ENCODE measurements around the gene PACSIN2.
"Not testable (repeated sequence)": the region's sequence is repeated elsewhere in the genome, so short reads cannot be mapped to it uniquely, and the experiment has no call there.

PACSIN2 gene

GRCh38 chr22:42926104-42926503 lies 88.8 kb downstream of the PACSIN2 start:
- DNase-seq (ENCODE audit: low spot score): no peak

- no peak for DNase-seq (ENCODE audit: low spot score)
Measured at GRCh38 chr22:42925598-42925997, 89.4 kb downstream of the PACSIN2 start.

GRCh38 chr22:42925031-42925430 lies 89.9 kb downstream of the PACSIN2 start:
- DNase-seq (ENCODE audit: low spot score): not testable (repeated sequence)

- DNase-seq (ENCODE audit: low spot score): no peak
Measured at GRCh38 chr22:42924436-42924835, 90.5 kb downstream of the PACSIN2 start.

GRCh38 chr22:42922374-42923191 lies 92.4 kb downstream of the PACSIN2 start:
- no peak for DNase-seq (ENCODE audit: low spot score)

GRCh38 chr22:42920101-42920820 lies 94.7 kb downstream of the PACSIN2 start:
- peak; percentile 67 for DNase-seq (ENCODE audit: low spot score)

GRCh38 chr22:42919199-42919598 lies 95.8 kb downstream of the PACSIN2 start:
- DNase-seq (ENCODE audit: low spot score): peak; percentile 43

GRCh38 chr22:42918500-42918899 lies 96.4 kb downstream of the PACSIN2 start:
- DNase-seq (ENCODE audit: low spot score): no peak

GRCh38 chr22:42917358-42917757 lies 97.6 kb downstream of the PACSIN2 start:
- not testable (repeated sequence) for DNase-seq (ENCODE audit: low spot score)

GRCh38 chr22:42915980-42916765 lies 98.8 kb downstream of the PACSIN2 start:
- no peak for DNase-seq (ENCODE audit: low spot score)

GRCh38 chr22:42914511-42915076 lies 100.4 kb downstream of the PACSIN2 start:
- no peak for DNase-seq (ENCODE audit: low spot score)

GRCh38 chr22:42913874-42914510 lies 101.0 kb downstream of the PACSIN2 start:
- no peak for DNase-seq (ENCODE audit: low spot score)

GRCh38 chr22:42912059-42912458 lies 102.9 kb downstream of the PACSIN2 start:
- DNase-seq (ENCODE audit: low spot score): no peak

GRCh38 chr22:42910221-42910942 lies 104.6 kb downstream of the PACSIN2 start:
- no peak for DNase-seq (ENCODE audit: low spot score)

GRCh38 chr22:42909363-42910058 lies 105.4 kb downstream of the PACSIN2 start:
- no peak for DNase-seq (ENCODE audit: low spot score)

- DNase-seq (ENCODE audit: low spot score): no peak
Measured at GRCh38 chr22:42908374-42908746, 106.6 kb downstream of the PACSIN2 start.

GRCh38 chr22:42907404-42908373 lies 107.3 kb downstream of the PACSIN2 start:
- no peak for DNase-seq (ENCODE audit: low spot score)

- DNase-seq (ENCODE audit: low spot score): peak; percentile 32
Measured at GRCh38 chr22:42906605-42907348, 108.2 kb downstream of the PACSIN2 start.

Data from hepatic stellate cell (primary cell).